Glomerular endothelial cell (primary cell): ENCODE data around the gene PCCB. TPM values are rescaled to one million over a fixed set of nuclear protein-coding genes. Genes with fewer than 3 reads are reported as not detected.
"Not testable (repeated sequence)": the region's sequence is repeated elsewhere in the genome, so short reads cannot be mapped to it uniquely, and the experiment has no call there.

Source experiments
- DNase-seq: peaks from one replicate; pipeline ENCODE4 v3.0.0-alpha.2; 2011; ENCODE audit warnings: low read depth, low spot score; ENCODE audit errors: extremely low read depth
- total RNA-seq: library from RNA; depleted of rRNA; stranded (reverse); fragments of >200 nt; gene quantifications from 2 replicates; pipeline ENCODE4 v1.2.3, GENCODE V29; 2015

The PCCB gene
- total RNA-seq, 1 donor from 2014 or later = 31.2 TPM

DNA sequence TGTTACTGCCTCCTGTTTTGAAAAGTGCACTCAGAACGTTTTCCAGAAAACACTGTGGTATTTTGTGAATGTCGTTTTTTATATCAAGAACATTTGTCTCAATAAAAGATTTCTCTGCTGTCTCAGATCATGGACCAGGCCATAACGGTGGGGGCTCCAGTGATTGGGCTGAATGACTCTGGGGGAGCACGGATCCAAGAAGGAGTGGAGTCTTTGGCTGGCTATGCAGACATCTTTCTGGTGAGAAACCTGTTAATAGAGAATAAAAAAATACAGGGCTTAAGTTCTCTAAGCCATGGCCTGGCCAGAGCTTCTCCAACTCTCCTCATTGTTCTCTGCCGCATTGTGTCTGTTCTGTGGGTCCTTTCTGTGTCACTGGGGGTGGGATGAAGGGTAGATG, 11.7 kb downstream of the PCCB start:
- DNase-seq = no peak

DNA sequence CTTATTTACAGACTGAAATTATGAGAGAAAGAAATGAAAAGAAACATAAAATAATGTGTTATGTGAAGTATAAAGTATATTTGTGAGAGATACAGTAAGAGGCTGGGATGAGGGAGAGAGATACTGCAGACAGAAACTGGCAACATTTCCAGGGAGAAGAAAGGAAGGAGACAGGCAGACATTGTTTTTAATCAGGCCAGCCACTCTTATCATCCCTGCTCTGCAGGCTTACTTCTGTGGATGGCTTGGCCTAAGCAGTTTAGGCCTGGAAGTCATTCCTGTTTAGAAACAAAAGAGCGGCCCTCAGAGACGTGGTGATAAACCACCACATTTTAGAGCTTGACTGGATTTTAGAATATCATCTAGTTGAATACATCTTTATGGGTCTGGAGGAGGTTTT, 12.4 kb downstream of the PCCB start:
- no peak for DNase-seq

DNA sequence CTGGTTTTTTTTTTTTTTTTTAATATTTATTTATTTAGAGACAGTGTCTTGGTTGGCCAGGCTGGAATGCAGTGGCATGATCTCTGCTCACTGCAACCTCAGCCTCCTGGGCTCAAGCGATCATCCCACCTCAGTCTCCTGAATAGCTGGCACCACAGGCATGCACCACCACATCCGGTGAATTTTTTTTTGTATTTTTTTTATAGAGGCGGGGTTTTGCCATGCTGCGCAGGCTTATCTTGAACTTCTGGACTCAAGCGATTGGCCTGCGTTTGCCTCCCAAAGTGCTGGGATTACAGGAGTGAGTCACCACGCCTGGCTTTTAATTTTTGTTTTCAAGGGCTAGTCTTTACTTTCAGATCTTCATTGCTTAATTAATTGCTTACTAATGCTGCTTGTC, 13.1 kb downstream of the PCCB start:
- DNase-seq = no peak

DNA sequence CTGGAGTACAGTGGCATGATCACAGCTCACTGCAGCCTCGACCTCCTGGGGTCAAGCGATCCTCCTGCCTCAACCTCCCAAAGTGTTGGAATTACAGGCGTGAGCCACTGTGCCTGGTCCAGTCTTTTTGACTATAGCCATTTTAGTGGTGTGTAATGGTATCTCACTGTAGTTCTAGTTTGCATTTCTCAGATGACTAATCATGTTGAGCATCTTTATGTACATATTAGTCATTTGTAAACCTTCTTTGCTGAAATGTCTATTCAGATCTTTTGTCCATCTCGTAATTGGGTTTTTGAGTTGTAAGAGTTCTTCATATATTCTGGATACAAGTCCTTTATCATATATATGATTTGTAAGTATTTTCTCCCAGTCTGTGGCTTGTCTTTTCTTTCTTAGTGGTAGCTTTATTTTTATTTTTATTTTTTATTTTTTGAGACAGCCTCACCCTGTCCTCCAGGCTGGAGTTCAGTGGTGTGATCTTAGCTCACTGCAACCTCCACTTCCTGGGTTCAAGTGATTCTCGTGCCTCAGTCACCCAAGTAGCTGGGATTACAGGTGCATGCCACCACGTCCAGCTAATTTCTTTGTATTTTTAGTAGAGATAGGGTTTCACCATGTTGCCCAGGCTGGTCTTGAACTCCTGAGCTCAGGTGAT, 16.5 kb downstream of the PCCB start:
- DNase-seq = not testable (repeated sequence)

DNA sequence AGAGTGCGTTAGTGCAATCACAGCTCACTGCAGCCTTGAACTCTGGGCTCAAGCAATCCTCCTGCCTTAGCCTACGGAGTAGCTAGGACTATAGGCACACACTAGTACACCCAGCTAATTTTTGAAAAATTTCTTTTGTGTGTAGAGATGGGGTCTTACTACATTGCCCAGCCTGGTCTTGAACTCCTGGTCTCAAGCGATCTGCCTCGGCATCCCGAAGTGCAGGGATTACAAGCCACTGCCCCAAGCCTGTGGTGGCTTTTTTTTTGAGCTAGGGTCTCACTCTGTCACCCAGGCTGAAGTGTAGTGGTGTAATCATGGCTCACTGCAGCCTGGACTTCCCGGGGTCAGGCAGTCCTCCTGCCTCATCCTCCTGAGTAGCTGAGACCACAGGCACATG, 17.1 kb downstream of the PCCB start:
- DNase-seq = no peak

DNA sequence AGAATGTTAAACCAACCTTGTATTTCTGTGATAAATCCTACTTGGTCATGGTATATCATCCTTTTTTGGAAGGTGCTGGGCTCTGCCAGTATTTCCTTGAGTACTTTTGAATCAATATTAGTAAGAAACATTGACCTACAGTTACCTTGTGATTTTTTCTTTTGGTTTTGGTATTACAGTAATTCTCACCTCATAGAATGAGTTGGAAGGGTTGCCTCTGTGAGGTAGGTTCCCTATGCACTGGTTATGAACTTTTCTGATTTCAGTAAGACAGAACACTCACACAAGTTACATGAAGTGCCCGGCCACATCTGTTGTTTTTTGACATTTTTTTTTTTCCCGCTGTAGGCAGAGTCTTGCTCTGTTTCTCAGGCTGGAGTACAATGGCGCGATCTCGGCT, 20.0 kb downstream of the PCCB start:
- no peak for DNase-seq

DNA sequence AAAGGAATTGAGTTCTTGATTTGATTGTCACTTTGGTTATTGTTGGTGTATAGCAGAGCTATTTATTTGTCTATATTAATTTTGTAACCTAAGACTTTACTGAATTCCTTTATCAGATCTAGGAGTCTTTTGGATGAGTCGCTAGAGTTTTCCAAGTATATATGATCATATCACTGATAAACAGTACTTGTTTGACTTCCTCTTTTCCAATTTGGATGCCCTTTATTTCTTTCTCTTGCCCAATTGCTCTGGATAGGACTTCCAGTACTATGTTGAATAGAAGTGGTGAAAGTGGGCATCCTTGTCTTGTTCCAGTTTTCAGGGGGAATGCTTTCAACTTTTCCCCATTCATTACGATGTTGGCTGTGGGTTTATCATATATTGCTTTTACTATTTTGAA, 21.5 kb downstream of the PCCB start:
- DNase-seq = not testable (repeated sequence)

DNA sequence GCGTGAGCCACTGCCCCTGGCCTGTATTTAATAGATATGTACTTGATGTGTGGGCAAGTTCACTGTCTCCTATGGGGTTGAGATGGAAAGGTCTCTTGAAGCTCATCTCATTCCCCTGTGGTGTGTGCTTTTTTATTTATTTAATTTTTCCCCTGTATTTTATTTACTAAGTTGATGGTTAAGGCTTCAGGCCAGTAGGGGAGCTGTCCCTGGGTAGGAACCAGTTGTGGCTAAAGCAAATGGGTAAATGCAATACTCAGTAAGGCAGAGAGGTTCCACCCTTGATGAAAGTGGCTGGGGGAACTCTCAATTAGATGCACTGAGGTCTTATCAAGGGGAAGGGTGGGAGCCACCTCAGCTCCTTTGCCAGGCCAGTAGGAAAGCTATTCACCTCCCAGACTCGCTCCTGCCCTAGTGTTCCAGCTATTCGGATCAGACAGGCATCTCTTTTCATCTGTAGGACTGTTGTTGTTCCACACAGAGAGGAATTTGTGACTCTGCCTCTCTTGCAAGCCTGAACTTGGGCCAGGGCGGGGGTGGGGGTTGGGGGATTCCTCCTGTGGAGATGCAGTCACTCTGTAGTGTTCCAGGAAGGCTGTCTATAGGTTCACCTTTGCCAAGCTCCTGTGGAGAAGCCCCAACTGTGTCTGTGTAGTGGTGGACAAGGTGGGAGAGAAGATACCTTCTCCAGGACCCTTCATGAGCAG, 26.1 kb downstream of the PCCB start:
- DNase-seq = no peak

DNA sequence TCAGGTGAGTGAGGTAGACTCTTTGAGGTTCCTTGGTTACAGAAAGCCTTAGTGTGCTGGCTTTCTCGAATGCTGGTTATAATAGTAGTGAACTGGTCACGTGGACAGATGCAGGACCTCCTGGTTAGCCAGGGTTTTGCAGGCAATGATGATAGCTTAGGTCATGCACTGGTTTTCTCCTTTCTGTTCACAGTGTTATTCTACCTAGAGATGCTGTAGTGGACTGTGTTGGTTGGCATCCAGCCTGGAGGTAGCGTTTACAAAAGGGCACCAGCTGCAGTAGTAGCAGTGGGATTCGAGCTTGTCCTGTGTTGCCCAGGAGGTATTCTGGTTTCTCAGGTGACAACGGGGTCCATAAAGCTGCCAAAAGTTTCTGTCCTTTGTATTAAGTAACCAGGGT, 27.0 kb downstream of the PCCB start:
- DNase-seq = no peak

DNA sequence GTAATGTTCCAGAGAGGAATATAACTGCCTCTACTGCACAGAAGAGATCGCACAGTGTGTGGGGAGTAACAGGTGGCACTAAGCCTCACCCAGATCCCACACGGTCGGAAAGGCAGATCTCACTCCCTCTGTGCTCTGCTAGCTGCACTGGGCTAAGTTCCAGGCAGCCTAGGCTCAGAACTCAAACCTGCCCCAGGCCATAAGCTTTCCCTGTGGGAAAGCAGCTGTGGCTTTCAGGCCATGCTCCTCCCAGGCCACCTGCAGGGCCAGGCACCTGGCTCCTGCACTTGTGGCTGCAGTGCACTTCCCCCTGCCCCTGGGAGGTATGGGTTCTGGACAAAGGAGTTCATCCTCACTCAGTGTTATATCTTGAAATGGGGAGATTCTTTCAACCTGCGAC, 27.5 kb downstream of the PCCB start:
- DNase-seq = no peak

DNA sequence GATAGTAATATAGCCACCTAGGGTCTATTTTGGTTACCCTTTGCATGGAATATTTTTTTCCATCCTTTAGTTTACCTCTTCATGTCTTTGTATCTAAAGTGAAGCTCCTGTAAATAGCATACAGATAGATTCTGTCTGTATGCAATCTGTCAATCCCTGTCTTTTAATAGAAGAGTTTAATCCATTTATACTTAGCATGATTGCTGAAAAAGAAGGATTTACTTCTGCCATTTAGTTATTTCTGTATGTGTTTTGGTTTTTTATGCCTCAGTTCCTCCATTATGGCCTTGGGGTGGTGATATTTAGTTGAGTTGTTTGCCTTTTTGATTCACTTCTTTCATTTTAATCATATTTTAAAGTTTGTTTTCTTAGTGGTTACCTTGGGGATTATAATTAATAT, 29.0 kb downstream of the PCCB start:
- no peak for DNase-seq

DNA sequence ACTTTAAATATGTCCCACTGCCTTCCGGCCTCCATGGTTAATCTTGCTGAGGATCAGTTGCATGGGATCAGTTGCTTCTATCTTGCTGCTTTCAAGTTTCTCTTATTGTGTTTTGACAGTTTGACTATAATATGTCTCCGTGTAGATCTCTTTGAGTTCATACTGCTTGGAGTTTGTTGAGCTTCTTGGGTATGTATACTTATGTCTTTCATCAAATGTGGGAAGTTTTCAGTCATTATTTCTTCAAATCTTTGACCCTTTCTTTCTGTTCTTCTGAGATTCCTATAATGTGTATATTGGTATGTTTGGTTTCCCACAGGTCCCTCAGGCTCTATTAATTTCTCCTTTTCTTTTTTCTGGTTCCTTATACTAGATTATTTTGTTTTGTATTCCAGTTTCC, 30.8 kb downstream of the PCCB start:
- DNase-seq = no peak

DNA sequence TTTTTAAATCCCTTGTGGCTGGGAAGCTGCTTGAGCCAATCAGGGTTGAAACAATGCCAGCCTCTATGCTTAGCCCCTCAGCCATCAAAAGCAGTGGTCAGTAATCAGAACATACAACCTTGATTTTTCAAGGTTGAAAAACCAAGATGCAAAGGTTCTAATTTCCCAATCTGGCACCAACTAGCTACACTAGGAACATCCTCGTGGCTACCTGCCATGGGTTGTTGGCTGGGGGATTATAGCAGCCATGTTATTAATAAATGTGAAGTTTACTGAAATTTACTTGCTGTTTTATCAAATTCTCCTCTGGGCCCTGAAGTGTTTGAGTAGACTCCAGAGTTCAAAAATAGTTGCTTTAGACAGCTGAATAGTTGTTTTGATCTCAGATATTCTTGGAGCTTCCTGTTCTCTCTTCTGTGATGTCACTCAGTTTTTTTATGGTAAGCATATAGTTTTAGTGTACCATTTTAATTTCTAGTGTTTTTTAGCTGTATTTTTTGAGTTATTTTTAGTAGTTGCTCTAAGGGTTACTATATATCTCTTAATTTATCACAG, 31.9 kb downstream of the PCCB start:
- no peak for DNase-seq

DNA sequence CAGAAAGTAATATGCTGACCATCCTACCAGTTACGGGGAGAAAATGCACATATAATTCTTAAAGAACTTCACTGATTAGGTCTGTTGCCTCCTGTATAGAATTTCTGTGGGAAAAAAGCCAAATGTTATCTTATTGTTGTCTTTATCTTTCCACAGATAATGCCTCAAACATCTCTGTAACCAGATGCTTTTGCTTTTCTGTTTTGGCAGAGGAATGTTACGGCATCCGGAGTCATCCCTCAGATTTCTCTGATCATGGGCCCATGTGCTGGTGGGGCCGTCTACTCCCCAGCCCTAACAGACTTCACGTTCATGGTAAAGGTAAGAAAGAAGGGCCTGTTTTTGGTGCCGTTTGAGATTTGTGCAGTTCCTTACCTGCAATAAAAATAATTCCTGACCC, 33.5 kb downstream of the PCCB start:
- DNase-seq = no peak

DNA sequence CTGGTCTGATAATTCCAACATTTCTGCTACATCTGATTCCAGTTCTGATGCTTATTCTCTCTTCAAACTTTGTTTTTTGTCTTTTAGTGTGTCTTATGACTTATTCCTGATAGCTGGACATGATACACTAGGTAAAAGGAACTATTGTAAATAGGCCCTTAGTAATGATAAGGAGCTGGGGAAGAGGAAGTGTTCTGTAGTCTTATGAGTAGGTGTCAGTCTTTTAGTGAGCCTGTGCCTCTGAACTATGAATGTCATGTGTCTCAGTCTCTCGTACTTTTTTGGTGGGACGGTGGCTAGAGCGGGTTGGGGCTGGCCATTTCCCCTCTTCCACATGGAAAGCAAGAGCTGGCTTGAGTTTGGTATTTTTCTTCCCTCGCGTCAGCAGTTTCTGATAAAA, 41.2 kb downstream of the PCCB start:
- no peak for DNase-seq

DNA sequence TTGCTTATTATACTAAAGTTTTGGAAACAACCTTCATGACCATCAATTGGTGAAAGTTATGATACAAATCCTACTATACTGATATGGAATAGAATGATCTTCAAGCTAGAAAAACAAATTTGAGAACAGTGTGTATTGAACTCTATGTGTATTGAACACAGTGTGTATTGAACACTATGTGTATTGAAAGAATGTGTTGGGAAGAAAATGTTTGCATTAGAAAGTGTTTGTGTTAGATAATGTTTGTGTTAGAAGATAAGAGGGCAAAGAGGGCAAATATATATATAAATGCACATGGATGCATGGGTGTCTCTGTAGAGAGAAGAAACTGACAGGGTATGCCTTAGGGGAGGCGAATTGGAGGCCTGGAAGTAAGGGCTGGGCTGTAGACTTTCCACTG, 42.4 kb downstream of the PCCB start:
- no peak for DNase-seq

DNA sequence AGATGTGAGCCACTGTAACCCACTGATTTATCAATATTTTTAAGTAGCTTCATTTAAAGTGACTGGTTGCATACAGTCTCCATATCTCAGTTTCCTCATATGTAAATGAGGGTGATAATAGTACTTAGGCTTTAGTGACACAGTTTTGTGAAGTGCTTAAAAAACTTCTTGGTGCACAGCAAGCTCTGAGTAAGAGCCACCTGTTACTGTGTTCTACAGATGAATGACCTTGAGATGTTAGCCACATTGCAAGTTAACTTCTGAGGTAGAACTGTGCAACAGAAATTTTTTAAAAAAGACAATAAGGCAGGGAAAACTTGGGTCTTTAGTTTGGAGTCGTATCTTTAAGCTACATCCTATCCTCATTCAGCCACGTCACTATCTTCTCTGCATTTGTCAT, 43.1 kb downstream of the PCCB start:
- no peak for DNase-seq

DNA sequence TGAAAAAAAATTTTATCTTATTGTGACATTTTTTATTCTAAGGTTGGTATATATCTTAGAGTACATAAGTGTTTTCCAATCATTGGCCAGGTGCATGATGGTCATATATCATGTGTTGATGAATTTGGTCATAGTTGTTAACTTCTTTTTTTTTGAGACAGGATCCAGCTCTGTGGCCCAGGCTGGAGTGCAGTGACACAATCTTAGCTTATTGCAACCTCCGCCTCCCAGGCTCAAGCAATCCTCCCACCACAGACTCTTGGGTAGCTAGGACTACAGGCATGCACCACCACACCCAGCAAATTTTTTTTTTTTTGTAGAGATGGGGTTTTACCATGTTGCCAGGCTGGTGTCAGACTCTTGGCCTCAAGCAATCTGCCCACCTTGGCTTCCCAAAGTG, 44.0 kb downstream of the PCCB start:
- no peak for DNase-seq

DNA sequence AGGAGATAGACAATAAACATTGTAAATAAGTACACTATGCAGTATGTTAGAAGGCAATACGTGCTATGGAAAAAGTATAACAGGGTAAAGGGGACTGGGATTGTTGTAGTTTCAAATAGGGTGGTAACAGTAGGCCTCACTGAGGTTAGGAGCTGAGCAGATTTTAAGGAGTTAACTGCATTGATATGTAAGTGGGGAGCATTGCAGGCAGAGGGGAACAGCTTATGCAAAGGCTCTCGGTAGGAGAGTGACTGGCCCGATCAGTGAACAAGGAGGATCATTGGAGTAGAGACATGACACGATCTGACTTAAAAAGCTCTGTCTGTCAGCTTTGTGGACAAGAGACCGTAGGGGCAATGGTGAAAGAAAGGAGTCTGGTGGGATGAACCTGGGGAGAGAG, 46.8 kb downstream of the PCCB start:
- DNase-seq = no peak

DNA sequence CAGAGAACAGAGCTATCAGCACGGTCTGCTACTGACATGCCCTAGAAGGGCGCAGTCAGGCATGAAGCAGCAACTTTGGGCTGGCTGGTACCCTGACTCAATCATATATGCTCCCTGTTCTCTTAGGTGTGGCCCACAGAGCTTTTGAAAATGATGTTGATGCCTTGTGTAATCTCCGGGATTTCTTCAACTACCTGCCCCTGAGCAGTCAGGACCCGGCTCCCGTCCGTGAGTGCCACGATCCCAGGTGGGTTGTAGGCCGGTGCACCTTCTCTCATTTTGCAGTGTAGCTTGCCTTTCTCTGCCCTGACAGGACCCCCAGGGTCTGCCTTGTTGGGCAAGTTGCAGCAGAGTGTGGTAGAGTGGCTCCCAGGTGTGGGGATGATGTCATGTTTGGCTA, 47.7 kb downstream of the PCCB start:
- no peak for DNase-seq

DNA sequence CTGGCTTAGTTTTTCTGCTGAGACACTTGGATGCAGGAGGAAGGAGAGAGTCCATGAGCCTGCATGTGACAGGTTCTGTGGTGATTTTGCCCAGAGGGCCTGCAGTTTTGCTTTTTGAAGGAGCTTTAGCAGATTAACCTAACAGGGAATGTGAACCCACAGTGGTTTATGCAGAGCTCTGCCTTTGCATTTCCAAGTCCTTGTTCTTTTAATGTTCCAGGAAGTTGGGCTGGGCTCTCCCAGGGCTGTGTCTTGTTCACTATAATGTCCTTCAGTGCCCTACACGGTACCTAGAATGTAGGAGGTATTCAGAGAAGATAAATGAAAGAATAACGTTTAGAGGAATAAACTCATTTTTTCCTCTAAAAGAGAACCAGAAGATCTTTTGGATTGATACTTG, 50.3 kb downstream of the PCCB start:
- DNase-seq = no peak

DNA sequence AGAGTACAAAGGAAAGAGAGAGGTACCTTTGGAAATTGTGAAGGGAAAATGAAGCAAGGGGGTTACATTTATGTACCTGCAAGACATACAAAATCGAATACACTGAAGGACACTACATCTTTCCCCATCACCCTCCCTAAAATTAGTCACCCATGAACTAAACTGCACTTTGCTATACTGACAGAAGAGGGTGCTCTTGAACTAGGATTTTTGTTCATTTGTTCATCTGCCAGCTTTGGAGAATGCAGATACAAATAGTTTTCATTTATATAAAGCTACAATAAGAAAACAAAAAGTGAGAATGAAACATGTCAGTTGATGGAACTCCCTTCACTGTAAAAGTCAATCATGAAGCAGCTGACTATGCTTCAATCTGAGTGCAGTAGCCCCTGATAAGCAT, 55.7 kb downstream of the PCCB start:
- no peak for DNase-seq

DNA sequence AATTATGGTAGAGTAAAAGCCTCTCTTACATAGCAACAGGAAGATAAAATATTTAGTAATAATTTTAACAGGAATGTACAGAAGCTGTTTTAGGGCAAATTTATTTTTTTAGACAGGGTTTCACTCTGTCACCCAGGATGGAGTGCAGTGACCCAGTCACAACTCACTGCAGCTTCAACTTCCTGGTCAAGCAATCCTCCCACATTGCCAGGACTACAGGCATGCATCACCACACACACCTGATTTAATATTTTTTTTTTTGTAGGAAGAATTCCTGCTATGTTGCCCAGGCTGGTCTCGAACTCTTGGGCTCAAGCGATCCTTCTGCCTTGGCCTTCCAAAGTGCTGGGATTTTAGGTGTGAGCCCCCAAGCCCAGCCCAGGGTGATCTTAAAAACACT, 61.1 kb downstream of the PCCB start:
- DNase-seq = no peak
